ENCODE results near the gene JTB.

DNA sequence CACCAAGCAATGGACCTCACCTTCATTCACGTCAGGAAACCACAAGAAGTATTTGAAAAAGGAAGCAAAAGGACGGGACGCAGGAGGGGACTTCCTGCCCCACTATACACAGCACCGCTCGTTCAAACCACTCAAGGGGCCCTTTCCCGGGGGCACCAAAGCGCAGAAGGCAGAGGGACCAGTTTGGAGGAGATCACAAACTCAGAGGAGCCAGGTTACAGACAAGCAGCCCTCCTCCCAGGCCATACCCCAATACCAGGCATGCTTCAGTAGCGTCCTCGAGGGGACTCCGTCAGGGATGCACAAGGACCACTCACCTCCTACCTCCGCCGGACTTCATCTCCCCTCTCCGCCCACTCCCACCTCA lies 19.7 kb downstream of the JTB start:
- no peak for TF ChIP-seq CTCF (IDR thresholded peaks at IDR 0.05)
- no peak for TF ChIP-seq POLR2A (IDR thresholded peaks at IDR 0.05)

Measured in gastroesophageal sphincter (tissue), 3 donors.